HG03066 (cell line): ENCODE data around the gene CCDC82.

ENCODE experiments used
- ATAC-seq: cut with Tn5 transposase; IDR thresholded peaks from one replicate; pipeline ENCODE4 v1.9.1; 2021; ENCODE audit warnings: low read depth; ENCODE audit not compliant: unreplicated experiment

CCDC82 gene

GRCh38 chr11:96309016-96309642 is 80.6 kb downstream of the CCDC82 start:
- ATAC-seq, result no peak

GRCh38 chr11:96307776-96308140 is 82.0 kb downstream of the CCDC82 start:
- no peak for ATAC-seq

GRCh38 chr11:96306933-96307775 is 82.6 kb downstream of the CCDC82 start:
- no peak for ATAC-seq

- ATAC-seq, result no peak
These were observed 83.1 kb downstream of the CCDC82 start for GRCh38 chr11:96306600-96306932.

DNA sequence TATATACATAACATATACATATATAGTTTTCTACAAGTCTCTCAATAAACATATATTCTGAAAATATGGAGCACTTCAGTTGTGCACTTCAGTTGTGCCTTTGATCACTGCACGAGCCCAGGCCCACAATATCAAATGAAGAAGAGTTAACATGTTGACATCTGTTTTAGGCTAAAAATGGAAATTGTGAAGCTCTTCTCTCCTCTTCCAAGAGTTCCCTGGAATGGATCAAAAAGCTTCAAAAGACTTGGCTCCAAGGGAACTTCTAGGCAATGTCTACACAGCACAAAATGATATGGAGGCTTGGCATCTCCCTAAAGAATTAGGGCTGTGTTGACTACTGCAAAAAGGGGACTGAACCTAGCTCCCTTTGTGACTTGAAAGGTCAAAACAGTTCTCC is 83.6 kb downstream of the CCDC82 start:
- ATAC-seq, result no peak

- ATAC-seq, result no peak
These were observed 85.7 kb downstream of the CCDC82 start for GRCh38 chr11:96303980-96304379.

DNA sequence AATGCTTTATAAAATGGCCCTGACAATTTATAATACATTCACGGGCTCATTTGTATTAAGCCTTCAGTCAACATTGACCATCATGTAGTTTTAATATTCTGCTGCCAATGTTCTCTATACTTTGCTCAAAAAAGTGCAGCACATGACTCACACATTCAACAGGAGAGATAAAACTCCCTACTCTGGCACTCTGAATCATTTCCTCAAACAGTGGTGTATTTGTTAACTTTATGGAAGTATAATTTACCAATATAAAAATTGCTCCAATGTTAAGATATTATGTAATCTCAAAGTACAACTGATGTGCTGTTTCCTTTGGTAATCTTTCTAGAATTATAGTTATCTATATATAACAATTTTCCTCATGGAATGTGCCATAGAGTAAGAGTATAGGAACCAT is 86.6 kb downstream of the CCDC82 start:
- ATAC-seq, result no peak
